GM21786 (cell line): ENCODE data around the gene TTC9.

Experiments
- ATAC-seq: cut with Tn5 transposase; IDR thresholded peaks from one replicate; pipeline ENCODE4 v1.9.1; 2021; ENCODE audit not compliant: unreplicated experiment

Gene TTC9

GRCh38 chr14:70711451-70711850 lies 69.7 kb downstream of the TTC9 start:
- no peak for ATAC-seq

- ATAC-seq: no peak
Measured at GRCh38 chr14:70713096-70713495, 71.4 kb downstream of the TTC9 start.

DNA sequence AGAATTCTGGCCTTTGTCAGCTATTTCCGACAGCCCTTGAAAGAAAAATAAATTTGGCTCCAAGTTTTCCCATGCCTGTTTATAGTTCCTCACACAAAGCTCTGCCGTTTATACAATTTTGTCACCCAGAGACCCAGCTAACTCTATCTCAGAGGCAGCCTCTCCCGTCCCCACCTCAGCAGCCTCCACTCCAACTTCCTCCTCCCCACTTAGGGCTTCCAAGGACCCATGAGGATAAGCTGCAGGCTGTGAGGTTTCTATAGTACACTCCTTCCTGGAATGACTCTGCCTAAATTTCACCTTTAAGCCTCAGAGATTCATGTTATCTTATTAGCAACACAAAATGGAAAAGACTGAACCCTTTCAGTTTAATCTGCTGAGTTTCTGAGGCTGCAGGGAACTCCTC lies 71.8 kb downstream of the TTC9 start:
- no peak for ATAC-seq

- ATAC-seq: no peak
Measured at GRCh38 chr14:70714055-70714550, 72.4 kb downstream of the TTC9 start.

GRCh38 chr14:70716483-70716882 lies 74.8 kb downstream of the TTC9 start:
- no peak for ATAC-seq

DNA sequence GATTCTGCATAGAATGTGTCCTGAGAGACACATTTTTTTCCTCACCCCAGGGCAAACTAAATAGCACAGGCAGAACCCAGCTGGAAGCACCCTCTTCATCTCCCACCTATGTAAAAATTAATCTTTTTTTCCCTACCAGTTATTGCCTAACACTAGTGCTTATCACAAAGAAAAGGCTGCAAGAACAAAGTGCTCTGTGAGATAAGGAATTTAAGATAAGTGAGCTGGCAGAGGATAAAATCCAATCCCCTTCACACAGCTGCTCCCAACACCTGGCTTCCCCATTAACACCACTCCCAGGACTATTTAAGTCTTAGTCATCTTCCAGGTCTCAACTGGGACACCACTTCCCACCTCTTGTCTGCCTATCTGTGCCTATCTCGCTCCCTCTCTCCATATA lies 75.2 kb downstream of the TTC9 start:
- no peak for ATAC-seq

DNA sequence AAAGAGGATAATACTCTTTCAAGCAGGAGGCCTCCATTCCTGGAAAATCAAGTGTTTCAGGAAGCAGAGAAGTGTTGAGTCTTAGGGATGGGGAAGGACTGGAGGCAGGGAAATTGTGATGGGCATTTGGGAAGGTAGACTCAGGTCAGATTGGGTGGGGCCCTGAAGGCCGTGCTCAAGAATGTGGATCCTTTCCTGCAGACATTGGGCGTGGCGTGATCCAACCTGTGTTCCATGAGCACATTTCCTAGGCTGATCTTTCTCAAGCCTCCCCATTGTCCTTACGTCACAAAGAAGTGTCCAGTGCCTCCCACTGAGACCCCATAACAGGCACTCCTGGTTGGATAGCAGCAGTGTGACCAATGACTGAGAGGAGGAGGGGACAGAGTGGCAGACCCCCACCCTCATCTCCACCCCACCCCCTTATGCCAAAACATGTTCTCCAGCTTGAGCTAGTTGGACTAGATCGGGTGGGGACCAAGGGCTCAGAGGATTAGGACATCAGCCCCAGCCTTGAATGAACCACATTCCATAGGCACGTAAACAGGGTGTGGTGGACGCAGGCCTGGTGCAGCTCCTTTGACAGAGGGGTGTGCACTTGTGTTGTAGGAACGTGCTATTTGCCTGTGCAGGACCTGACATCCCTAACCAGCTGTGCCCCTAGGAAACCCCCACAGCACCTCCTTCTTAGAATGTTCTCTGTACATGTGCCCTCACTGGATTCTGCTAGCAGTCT lies 76.8 kb downstream of the TTC9 start:
- ATAC-seq: no peak

DNA sequence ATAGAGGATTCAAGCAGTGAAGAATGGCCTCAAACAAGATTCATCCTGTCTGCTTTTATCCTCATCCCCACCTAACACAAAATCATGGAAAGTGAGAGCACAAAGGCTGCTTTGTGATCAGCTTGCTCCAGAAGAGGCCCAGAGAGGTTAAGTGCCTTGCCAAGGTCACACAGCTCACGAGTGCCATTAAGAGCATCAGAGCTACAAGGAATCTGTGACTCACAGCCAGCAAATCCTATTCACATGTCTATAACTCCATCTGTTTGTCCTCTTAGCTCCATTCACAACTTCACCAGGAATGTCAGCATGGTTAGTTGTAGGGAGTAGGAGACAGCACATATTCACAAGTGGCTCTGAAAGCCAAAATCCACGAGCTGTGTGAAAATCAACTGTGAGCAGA lies 79.8 kb downstream of the TTC9 start:
- no peak for ATAC-seq

- no peak for ATAC-seq
Measured at GRCh38 chr14:70722418-70722817, 80.7 kb downstream of the TTC9 start.

DNA sequence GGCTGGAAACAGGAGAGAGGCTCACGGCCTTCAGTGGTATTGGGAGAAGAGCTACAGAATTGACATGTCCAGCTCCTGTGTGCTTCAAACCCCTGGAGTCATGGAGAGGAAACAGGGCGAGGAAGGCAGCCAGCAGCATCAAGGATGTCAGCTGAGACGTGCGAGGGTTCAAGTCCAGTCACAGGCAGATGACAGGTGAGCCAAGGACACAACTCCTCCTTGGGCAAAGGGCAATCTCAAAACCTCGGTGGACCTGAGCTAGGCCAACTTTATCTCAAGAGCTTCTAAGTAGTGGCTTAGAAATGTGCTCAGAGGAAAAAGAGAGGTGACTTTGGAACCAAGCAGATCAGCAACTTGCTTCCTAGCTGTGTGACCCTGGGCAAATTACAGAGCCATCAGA lies 81.6 kb downstream of the TTC9 start:
- no peak for ATAC-seq

GRCh38 chr14:70724110-70724509 lies 82.4 kb downstream of the TTC9 start:
- no peak for ATAC-seq

DNA sequence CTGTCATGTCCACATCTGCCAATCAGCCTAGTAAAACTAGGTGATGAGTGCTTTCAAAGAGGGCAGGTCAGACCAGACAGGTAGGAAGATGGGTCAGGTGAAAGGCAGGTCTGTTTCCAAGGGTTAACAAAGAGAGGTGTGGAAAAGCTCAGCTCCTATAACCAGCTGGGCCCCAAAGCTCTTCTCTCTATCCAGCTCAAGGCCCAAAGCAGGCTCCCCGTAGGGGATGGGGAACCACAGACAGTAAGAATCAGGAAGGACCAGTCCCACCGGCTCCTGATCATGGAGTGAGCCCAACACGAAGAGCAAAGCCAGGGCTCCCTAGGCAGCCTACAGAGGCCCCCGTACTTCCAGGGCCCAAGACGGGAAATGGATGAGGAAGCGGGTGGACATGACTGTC lies 83.2 kb downstream of the TTC9 start:
- ATAC-seq: no peak
